Mesothelial cell of epicardium (in vitro differentiated cells): ENCODE results near the gene APEH. TPM values are rescaled to one million over a fixed set of nuclear protein-coding genes. Genes with fewer than 3 reads are reported as not detected.

Experiments
- DNase-seq, 2 experiments: peaks; one replicate each; pipeline ENCODE4 v3.0.0; 2021; ENCODE audit warnings: low spot score in 2 of 2; ENCODE audit not compliant: unreplicated experiment in 2 of 2
- H3K27ac Mint-ChIP-seq: 2 replicates; pipeline ENCODE4 v1.8.0; 2021; ENCODE audit warnings: mixed read lengths
- H3K27me3 Mint-ChIP-seq: 2 replicates; pipeline ENCODE4 v1.8.0; 2021; ENCODE audit warnings: low read depth, mixed read lengths
- H3K36me3 Mint-ChIP-seq: 2 replicates; pipeline ENCODE4 v1.8.0; 2021; ENCODE audit warnings: mixed read lengths
- H3K4me1 Mint-ChIP-seq: 2 replicates; pipeline ENCODE4 v1.8.0; 2021; ENCODE audit warnings: mixed read lengths
- H3K4me3 Mint-ChIP-seq: 2 replicates; pipeline ENCODE4 v1.8.0; 2021; ENCODE audit warnings: mild to moderate bottlenecking, moderate library complexity, mixed read lengths
- H3K9me3 Mint-ChIP-seq: 2 replicates; pipeline ENCODE4 v1.8.0; 2021; ENCODE audit warnings: mixed read lengths
- total RNA-seq: library from RNA; stranded (reverse); gene quantifications from 3 replicates; pipeline ENCODE4 v1.2.1, GENCODE V29; 2021
- TF ChIP-seq, protein P1 (sequence below): fragments of 200-600 bp; sonication (generic); IDR thresholded peaks from one replicate; pipeline ENCODE4 v1.5.0; 2021; ENCODE audit warnings: antibody characterized with exemption; ENCODE audit not compliant: unreplicated experiment

APEH gene
- total RNA-seq, 1 donor from 2014 or later, result 111 TPM

DNA sequence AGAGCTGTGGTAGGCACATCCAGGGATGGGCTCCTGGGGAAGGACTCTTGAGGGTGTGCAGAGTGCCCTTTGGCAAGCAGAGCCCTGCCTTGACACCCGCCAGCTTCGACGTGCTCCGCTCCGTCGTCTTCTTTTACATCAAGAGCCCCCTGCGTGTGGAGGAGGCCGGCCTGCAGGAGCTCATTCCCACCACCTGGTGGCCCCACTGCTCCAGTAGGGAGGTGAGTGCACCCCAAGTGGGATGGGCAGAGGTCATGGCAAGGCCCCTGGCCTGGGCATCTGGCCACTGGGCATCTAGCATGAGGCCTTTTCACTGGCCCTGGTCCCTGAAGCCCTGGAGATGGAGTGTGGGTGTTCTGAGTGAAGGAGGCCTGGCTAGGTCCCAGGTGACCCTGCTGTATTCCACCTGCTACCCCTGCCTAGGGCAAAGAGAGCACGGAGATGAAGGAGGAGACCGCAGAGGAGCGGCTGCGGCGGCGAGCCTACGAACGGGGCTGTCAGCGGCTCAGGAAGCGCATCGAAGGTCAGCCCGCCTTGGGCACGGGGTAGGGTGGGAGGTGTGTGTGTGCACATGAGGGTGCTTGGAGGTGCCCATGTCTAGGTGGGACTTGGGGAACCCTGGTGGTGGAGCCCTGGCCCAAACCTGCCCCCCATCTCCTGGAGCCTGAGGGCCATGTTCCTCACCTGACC, 27.4 kb downstream of the APEH start:
- TF ChIP-seq, protein P1, sequence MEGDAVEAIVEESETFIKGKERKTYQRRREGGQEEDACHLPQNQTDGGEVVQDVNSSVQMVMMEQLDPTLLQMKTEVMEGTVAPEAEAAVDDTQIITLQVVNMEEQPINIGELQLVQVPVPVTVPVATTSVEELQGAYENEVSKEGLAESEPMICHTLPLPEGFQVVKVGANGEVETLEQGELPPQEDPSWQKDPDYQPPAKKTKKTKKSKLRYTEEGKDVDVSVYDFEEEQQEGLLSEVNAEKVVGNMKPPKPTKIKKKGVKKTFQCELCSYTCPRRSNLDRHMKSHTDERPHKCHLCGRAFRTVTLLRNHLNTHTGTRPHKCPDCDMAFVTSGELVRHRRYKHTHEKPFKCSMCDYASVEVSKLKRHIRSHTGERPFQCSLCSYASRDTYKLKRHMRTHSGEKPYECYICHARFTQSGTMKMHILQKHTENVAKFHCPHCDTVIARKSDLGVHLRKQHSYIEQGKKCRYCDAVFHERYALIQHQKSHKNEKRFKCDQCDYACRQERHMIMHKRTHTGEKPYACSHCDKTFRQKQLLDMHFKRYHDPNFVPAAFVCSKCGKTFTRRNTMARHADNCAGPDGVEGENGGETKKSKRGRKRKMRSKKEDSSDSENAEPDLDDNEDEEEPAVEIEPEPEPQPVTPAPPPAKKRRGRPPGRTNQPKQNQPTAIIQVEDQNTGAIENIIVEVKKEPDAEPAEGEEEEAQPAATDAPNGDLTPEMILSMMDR, result peak; percentile 29
- H3K36me3 Mint-ChIP-seq, result peaks cover 1% of the 10 kb centered on the region
- no peaks in the 10 kb centered on the region for H3K4me1 Mint-ChIP-seq
- no peak for DNase-seq
- H3K9me3 Mint-ChIP-seq, result no peaks in the 10 kb centered on the region
- H3K27me3 Mint-ChIP-seq, result no peaks in the 10 kb centered on the region
- no peak overlapping the region for H3K27ac Mint-ChIP-seq
- no peak overlapping the region for H3K4me3 Mint-ChIP-seq

DNA sequence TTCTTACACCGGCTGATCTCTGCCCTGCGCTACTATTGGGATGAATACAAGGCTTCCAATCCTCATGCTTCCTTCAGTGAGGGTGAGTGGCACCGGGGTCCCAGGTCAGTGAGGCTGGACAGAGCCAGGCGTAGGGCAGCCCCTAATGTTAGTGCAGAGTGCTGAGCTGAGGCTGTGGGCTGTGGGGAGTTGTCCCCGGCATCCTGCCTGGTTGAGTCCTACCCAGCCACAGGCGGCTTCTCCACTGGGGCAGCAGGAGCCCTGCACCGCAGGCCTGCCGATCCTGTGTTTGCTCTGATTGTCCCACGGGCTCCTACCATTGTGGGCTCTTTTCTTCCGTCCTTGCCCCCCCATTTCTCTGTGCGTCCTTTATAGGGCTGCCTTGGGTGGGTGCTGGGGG, 28.5 kb downstream of the APEH start:
- Mint-ChIP-seq H3K9me3 (no peaks in the 10 kb centered on the region), H3K27me3 (no peaks in the 10 kb centered on the region), H3K4me1 (no peaks in the 10 kb centered on the region), H3K36me3 (peaks cover 3% of the 10 kb centered on the region), H3K27ac (no peak overlapping the region), H3K4me3 (no peak overlapping the region)
- TF ChIP-seq, protein P1, result no peak
- DNase-seq, result no peak

DNA sequence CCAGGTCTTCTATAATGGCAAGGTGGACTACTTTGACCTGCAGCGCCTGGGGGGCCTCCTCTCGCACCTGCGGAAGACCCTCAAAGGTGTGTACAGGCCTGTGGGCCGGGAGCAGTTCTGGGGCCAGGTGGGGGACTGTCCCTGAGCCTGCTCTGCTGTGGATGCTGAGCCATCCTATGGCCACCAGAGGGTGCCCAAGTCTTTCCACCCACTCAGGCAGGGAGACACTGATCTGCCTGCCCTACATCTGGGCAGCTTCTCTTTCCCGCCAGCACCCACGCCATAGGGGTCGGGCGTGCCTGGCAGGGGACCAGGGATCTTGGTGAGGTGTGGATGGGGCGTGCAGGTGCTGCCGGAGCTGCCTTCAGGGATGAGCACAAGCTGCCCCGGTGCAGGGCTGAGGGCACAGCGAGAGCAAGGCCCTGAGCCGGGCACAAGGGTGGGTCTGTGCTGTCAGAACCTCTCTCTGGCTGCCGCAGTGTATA, 29.3 kb downstream of the APEH start:
- H3K4me1 Mint-ChIP-seq, result no peaks in the 10 kb centered on the region
- peaks cover 6% of the 10 kb centered on the region for H3K36me3 Mint-ChIP-seq
- H3K4me3 Mint-ChIP-seq, result no peak overlapping the region
- H3K27ac Mint-ChIP-seq, result no peak overlapping the region
- TF ChIP-seq, protein P1, result peak; percentile 70
- no peaks in the 10 kb centered on the region for H3K27me3 Mint-ChIP-seq
- H3K9me3 Mint-ChIP-seq, result no peaks in the 10 kb centered on the region
- peak in 1 of 2 experiments; percentile 63 for DNase-seq

DNA sequence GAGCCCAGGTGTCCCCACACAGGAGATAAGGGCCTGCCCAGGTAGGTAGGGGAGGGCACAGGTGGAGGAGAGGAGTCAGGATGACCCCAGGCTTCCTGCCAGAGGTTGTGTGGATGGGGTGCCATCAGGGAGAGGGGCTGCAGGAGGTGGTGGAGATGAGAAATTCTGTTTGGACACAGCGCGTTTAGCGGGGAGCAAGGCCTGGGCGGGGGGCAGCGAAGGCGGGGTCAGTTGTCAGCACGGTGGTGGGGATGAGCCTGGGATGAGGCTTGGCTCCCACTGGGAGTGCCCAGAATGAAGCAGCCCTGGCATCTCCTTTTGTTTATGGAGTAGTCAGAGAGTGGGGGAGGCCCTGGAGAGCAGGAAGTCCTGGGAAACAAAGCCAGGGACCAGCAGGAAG, 29.8 kb downstream of the APEH start:
- Mint-ChIP-seq H3K4me1 (no peaks in the 10 kb centered on the region), H3K27ac (no peak overlapping the region), H3K4me3 (no peak overlapping the region), H3K27me3 (no peaks in the 10 kb centered on the region), H3K9me3 (no peaks in the 10 kb centered on the region), H3K36me3 (peaks cover 7% of the 10 kb centered on the region)
- DNase-seq, result no peak
- TF ChIP-seq, protein P1, result no peak

DNA sequence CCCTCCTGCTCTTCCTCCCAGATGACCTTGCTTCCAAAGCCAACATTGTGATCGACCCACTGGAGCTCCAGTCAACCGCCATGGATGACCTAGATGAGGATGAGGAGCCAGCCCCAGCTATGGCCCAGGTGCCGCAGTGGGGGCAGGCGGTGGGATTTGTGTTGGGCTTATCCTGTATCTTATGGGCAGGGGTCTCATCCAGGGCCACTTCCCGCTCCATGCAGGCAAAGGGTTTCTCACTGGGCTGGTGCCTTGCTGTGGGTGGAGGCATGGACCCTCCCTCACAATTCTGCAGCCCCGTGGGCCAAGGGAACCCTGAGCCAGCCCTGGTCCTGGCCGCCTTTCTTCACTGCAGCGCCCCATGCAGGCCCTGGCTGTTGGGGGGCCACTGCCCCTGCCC, 30.5 kb downstream of the APEH start:
- DNase-seq, result no peak
- Mint-ChIP-seq H3K27ac (no peak overlapping the region), H3K4me1 (no peaks in the 10 kb centered on the region), H3K36me3 (peaks cover 7% of the 10 kb centered on the region), H3K9me3 (no peaks in the 10 kb centered on the region), H3K27me3 (no peaks in the 10 kb centered on the region), H3K4me3 (no peak overlapping the region)
- TF ChIP-seq, protein P1, result no peak
